ENCODE measurements around the gene ZBTB2.
A peak's percentile ranks its signal among the peaks of the same experiment; 100 is the strongest.

The ZBTB2 gene, protein sequence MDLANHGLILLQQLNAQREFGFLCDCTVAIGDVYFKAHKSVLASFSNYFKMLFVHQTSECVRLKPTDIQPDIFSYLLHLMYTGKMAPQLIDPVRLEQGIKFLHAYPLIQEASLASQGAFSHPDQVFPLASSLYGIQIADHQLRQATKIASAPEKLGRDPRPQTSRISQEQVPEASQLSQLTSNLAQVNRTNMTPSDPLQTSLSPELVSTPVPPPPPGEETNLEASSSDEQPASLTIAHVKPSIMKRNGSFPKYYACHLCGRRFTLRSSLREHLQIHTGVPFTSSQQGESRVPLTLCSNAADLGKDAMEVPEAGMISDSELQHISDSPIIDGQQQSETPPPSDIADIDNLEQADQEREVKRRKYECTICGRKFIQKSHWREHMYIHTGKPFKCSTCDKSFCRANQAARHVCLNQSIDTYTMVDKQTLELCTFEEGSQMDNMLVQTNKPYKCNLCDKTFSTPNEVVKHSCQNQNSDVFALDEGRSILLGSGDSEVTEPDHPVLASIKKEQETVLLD

GRCh38 chr6:151391471-151392413 lies at the start of gene ZBTB2:
ZBTB2 (minus strand) TSS chr6:151391559; CDS start chr6:151373637, 17,922 bp downstream.
- DNase-seq (ENCODE audit: low read depth in 2 of 2), result peak; percentile 29 to 30

- no peak for DNase-seq (ENCODE audit: low read depth in 2 of 2)
Observed at GRCh38 chr6:151440930-151441329, 49.6 kb upstream of the ZBTB2 start.

GRCh38 chr6:151440498-151440897 lies 49.1 kb upstream of the ZBTB2 start:
- DNase-seq (ENCODE audit: low read depth in 2 of 2), result no peak

DNA sequence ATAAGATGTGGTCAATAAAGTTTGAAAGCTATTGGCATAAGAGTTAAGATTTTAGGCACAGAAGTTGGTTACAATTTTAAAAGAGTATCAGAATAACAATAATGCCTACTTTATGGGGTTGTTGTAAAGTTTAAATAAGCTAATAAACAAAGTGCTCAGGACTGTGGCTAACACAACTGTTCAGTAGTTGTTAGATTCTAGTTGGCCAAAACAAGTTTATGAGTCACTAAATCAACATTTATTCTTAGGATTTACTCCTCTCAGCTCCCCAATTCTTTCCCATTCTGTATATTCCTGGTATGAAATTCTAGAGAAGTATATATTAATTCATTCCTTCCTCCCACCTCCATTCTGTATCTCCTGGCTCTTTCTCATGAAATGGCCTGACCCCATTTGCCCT lies 46.0 kb upstream of the ZBTB2 start:
- DNase-seq (ENCODE audit: low read depth in 2 of 2), result no peak

- DNase-seq (ENCODE audit: low read depth in 2 of 2), result no peak
Observed at GRCh38 chr6:151436802-151437201, 45.4 kb upstream of the ZBTB2 start.

- no peak for DNase-seq (ENCODE audit: low read depth in 2 of 2)
Observed at GRCh38 chr6:151436300-151436699, 44.9 kb upstream of the ZBTB2 start.

DNA sequence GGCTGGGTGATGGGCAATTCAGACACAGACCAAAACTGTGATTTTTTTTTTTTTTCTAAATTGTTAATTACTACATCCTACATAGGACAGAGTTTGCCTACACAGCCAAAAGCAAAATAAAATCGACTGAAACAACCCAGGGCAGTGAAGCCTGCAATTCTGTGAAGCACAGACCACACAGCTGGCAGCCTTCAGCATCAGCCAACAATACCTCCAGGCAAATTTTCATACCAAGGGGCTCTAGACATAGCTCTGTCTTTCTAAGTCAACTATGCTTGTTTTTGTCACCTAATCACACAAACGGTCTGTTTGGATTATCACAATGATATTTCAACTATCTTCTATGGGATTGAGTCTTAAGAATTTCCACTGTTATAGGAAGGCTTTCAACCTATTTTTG lies 43.0 kb upstream of the ZBTB2 start:
- DNase-seq (ENCODE audit: low read depth in 2 of 2), result no peak

DNA sequence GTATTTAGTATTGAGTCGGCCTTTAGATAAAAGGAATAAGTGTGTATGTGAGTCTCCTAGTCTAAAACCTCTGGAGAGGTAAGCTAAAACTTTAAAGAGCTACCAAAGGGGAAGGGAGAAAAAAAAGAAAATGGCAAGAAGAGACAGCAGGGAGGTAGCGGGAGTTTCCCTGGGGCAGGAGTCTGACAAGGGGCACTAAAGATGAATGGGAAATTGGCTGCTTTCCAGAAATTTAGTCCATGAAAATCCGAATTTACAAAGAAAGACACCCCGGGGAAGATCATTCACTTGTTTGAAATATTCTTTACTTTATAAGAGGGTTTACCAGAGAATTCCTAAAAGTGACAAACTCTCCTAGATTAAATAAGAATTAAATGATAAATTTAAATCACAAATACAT lies 41.3 kb upstream of the ZBTB2 start:
- DNase-seq (ENCODE audit: low read depth in 2 of 2), result no peak

- no peak for DNase-seq (ENCODE audit: low read depth in 2 of 2)
Observed at GRCh38 chr6:151431337-151431736, 40.0 kb upstream of the ZBTB2 start.

GRCh38 chr6:151430886-151431285 lies 39.5 kb upstream of the ZBTB2 start:
- DNase-seq (ENCODE audit: low read depth in 2 of 2), result no peak

DNA sequence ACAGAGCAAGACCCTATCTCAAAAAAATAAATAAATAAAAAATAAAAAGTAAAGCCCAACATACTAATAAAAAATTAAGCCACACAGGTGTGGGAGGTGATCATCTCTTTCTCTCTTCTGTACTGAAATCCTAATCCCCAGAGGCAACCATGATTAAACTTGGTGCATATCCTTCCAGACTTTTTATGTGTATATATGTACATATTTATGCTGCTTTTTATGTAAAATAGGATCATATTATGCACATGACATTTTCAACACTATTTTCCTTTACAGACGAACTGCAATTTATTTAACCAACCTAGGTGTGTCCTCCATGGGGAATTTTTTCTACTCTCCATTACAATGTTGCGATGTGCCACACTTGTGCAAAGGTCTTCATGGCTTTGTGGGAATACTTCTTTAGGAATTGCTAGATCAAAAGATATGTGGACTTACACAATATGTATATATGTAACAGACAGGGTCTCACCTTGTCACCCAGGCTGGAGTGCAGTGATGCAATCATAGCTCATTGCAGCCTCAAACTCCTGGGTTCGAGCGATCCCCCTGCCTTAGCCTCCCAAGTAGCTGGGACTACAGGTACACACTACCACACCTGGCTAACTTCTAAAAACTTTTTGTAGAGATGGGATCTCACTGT lies 36.9 kb upstream of the ZBTB2 start:
- DNase-seq (ENCODE audit: low read depth in 2 of 2), result no peak

DNA sequence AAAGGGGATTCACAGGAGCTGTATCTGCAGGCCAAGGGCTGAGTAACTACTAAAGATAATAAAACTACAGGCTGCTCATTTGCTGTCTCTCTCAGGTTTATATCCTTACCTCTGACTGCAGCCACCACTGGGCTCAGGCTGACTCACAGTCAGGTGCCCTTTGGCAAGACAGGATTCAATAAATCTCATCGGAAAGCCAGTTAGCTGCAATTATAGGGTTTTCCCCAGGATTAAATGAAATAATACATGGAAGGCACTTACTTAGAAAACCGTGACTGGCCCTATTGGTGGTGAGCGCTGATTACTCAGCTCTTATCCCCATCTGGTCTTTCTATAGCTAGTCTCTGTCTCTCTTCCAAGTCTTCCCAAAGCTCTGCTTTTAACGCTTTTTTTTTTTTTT lies 34.2 kb upstream of the ZBTB2 start:
- DNase-seq (ENCODE audit: low read depth in 2 of 2), result no peak

- DNase-seq (ENCODE audit: low read depth in 2 of 2), result no peak
Observed at GRCh38 chr6:151422981-151423380, 31.6 kb upstream of the ZBTB2 start.

DNA sequence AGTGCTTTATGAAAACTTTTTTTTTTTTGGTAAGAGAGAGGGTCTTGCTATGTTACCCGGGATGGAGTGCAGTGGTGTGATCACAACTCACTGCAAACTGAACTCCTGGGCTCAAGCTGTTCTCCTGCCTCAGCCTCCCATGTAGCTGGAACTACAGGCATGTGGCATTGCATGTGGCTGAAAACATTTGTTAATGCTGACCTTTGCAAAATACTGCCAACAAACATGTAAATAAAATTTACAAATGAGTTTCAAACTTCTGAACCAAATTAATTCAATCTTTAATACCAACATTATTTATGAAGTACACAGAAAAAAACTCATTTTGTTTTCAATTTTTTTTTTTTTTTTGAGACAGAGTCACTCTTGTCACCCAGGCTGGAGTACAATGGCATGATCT lies 26.1 kb upstream of the ZBTB2 start:
- DNase-seq (ENCODE audit: low read depth in 2 of 2), result no peak

DNA sequence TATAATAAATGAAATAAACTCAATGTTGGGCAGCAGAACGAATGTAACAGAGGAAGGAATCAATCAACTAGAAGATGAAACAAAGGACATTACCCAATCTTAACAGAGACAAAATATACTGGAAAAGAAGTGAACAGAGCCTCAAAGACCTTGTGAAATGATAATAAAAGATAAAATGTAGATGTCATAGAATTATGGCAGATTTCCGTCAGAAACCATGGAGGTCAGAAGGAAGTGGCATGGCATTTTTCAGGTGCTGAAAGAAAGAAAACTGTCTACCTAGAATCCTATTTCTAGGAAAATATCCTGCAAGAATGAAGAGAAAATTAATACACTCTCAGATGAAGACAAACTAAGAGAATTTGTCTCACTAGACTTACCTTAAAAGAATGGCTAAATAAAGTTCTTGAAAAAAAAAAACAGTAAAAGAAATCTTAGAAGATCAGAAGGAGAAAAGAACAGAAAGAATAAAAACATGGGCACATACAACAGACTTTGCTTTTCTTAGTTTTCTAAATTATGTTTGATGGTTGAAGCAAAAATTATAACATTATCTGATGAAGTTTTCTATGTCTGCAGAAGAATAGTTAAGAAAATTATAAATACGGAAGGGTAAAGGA lies 23.4 kb upstream of the ZBTB2 start:
- no peak for DNase-seq (ENCODE audit: low read depth in 2 of 2)

GRCh38 chr6:151413372-151414145 lies 22.2 kb upstream of the ZBTB2 start:
- peak; percentile 36 to 44 for DNase-seq (ENCODE audit: low read depth in 2 of 2)

GRCh38 chr6:151412909-151413308 lies 21.6 kb upstream of the ZBTB2 start:
- no peak for DNase-seq (ENCODE audit: low read depth in 2 of 2)

- no peak for DNase-seq (ENCODE audit: low read depth in 2 of 2)
Observed at GRCh38 chr6:151409679-151410078, 18.3 kb upstream of the ZBTB2 start.

DNA sequence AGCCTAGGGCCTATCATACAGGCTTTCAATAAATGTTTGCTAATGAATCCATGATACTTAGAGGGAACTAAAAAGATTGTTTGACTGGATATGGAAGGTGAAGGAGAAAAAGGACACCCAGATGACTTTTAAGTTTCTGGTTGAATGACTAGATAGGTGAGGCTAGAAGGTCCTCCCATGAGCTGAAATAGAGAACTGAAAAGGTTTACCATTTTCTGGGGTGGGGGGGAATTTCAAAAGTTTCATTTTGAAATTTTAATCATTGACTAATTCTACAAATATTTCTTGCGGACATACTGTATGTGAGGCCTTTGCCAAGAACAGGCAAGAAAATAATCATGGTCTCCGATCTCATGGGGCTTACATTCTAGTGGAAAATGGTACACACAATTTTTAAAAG lies 17.9 kb upstream of the ZBTB2 start:
- DNase-seq (ENCODE audit: low read depth in 2 of 2), result no peak

DNA sequence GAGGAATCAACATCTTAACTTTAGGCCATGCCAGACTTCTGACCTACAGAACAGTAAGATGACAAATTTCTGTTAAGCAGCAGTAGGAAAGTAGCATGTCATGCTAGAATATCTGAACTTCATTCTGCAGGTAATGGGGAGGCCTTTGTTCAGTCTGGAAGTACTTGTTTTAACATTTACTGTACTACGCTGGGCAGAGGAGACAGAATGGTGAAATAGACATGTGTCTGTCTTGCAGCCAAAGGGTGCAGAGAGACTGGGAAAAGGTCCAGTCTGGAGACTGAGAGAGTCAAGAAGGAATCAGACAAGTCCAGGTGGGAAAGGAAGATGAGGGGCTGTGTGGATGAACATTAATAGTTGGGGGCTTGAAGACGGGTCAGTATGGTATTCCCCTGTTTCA lies 17.5 kb upstream of the ZBTB2 start:
- no peak for DNase-seq (ENCODE audit: low read depth in 2 of 2)

DNA sequence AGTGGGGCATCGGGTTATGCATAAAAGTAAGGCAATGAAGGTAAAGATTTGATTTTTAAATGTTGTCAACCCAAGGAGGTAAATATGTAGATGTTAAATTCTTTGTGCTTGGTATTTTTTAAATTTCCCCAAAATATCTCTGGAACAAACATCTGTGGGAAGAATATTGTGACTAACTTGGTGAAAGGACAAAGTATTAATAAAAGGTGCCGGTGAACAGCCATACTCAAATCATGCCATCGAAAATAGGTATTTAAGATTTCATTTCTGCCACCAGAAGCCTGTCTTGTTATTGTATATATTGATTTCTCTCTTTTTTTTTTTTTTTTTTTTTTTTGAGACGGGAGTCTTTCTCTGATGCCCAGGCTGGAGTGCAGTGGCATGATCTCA lies 12.6 kb upstream of the ZBTB2 start:
- DNase-seq (ENCODE audit: low read depth in 2 of 2), result no peak

All from activated CD8-positive, alpha-beta memory T cell treated with anti-CD3 and anti-CD28 coated beads for 4 hours (primary cell).